CD4-positive, alpha-beta T cell (primary cell): Measurements from ENCODE around the gene SLC25A46. TPM values are rescaled to one million over a fixed set of nuclear protein-coding genes. Genes with fewer than 3 reads are reported as not detected.

ENCODE experiments used
- ATAC-seq: fragments of 200-7000 bp; cut with Tn5 transposase; one replicate; pipeline ENCODE4 v1.10.0; 2022; ENCODE audit warnings: mild to moderate bottlenecking; ENCODE audit not compliant: poor library complexity
- CTCF ChIA-PET: fragments of 350-600 bp; sonication (Branson Sonifier 250); formaldehyde crosslinking; loops from one replicate; lab custom pipeline; 2021; ENCODE audit warnings: antibody characterized with exemption, inconsistent platforms; lab: Charles Lee
- POLR2A ChIA-PET: fragments of 350-600 bp; sonication (Branson Sonifier 250); formaldehyde crosslinking; loops from one replicate; lab custom pipeline; 2021; ENCODE audit warnings: antibody characterized with exemption, inconsistent platforms; lab: Charles Lee
- DNase-seq, 14 experiments: peaks; one replicate each; pipeline ENCODE4 v3.0.0-alpha.2; 2013 to 2020; ENCODE audit warnings: mixed read lengths in 2 of 14
- H3K27ac ChIP-seq, 2 donors: one replicate each; pipeline versions ENCODE4 v1.5.1 to v1.7.0; 2013; ENCODE audit warnings: low read length in 2 of 2, low read depth in 1 of 2, mild to moderate bottlenecking in 1 of 2
- H3K27me3 ChIP-seq, 2 experiments: 1 replicate in 1 of 2; 2 replicates in 1 of 2; pipeline versions ENCODE4 v1.6.1 to v1.7.0; 2013; ENCODE audit warnings: low read length in 2 of 2, control low read depth in 1 of 2, mild to moderate bottlenecking in 1 of 2, moderate library complexity in 1 of 2; ENCODE audit not compliant: insufficient read depth in 2 of 2, control insufficient read depth in 1 of 2
- H3K36me3 ChIP-seq: one replicate; pipeline ENCODE4 v1.6.1; 2013; ENCODE audit warnings: low read length, control low read depth; ENCODE audit not compliant: insufficient read depth
- H3K4me1 ChIP-seq: one replicate; pipeline ENCODE4 v1.6.1; 2013; ENCODE audit warnings: low read length, control low read depth; ENCODE audit not compliant: insufficient read depth
- H3K4me3 ChIP-seq: one replicate; pipeline ENCODE4 v1.5.1; 2013; ENCODE audit warnings: mild to moderate bottlenecking, low read length, moderate library complexity
- H3K9me3 ChIP-seq, 2 experiments: 1 replicate in 1 of 2; 2 replicates in 1 of 2; pipeline versions ENCODE4 v1.6.1 to v1.7.0; 2013; ENCODE audit warnings: low read length in 2 of 2, mild to moderate bottlenecking in 2 of 2, control low read depth in 1 of 2, moderate library complexity in 1 of 2; ENCODE audit not compliant: control insufficient read depth in 1 of 2, insufficient read depth in 1 of 2
- H3K27ac Mint-ChIP-seq: one replicate; pipeline ENCODE4 v1.8.0; 2020; ENCODE audit warnings: mixed read lengths
- H3K27me3 Mint-ChIP-seq: one replicate; pipeline ENCODE4 v1.8.0; 2021; ENCODE audit warnings: mixed read lengths
- H3K36me3 Mint-ChIP-seq: one replicate; pipeline ENCODE4 v1.8.0; 2021; ENCODE audit warnings: low read depth, mixed read lengths
- H3K4me1 Mint-ChIP-seq: one replicate; pipeline ENCODE4 v1.8.0; 2021; ENCODE audit warnings: low read depth, mixed read lengths
- H3K4me3 Mint-ChIP-seq: one replicate; pipeline ENCODE4 v1.8.0; 2020; ENCODE audit warnings: mild to moderate bottlenecking, mixed read lengths
- H3K9me3 Mint-ChIP-seq: one replicate; pipeline ENCODE4 v1.8.0; 2020; ENCODE audit warnings: mixed read lengths
- CTCF ChIP-seq: fragments of 200-600 bp; IDR thresholded peaks from one replicate; pipeline ENCODE4 v1.8.0; 2022; ENCODE audit warnings: antibody characterized with exemption, mild to moderate bottlenecking
- intact Hi-C, 2 experiments: fragments of 100-400 bp; cut with DNase I in 1 of 2; cut with micrococcal nuclease in 1 of 2; formaldehyde crosslinking; loops; one replicate each; pipeline versions ENCODE4 v1.15.1 to v1.9.0; 2023 to 2025; cut with DNase I, micrococcal nuclease
- total RNA-seq, 174 experiments: library from RNA in 2 of 174; stranded (reverse) in 2 of 174; gene quantifications; one replicate each; pipeline ENCODE4 v1.2.3 and lab custom pipeline; 2021 to 2026

Gene SLC25A46
- total RNA-seq, 2 experiments from 2014 or later: 14.0 to 16.1 TPM

- Mint-ChIP-seq H3K4me3 (no peak overlapping the region), H3K9me3 (peaks cover 10% of the 10 kb centered on the region), H3K36me3 (no peaks in the 10 kb centered on the region), H3K4me1 (no peaks in the 10 kb centered on the region), H3K27me3 (peaks cover 36% of the 10 kb centered on the region), H3K27ac (no peak overlapping the region)
- Histone ChIP-seq H3K4me3 (no peak overlapping the region), H3K27ac (no peak overlapping the region), H3K27me3 (peaks cover 0 to 3% of the 10 kb centered on the region in 2 experiments), H3K9me3 (peaks cover 0 to 13% of the 10 kb centered on the region in 2 experiments), H3K36me3 (no peaks in the 10 kb centered on the region), H3K4me1 (no peaks in the 10 kb centered on the region)
- no peak for DNase-seq
- ChIA-PET CTCF (no interaction called here), POLR2A (no interaction called here)
- intact Hi-C loops: no loop called here
- no peak for ATAC-seq
- TF ChIP-seq CTCF: no peak
Observed at GRCh38 chr5:110807169-110807568, 68.4 kb downstream of the SLC25A46 start.

GRCh38 chr5:110809006-110809405, 70.2 kb downstream of the SLC25A46 start:
- no peaks in the 10 kb centered on the region for H3K4me1 ChIP-seq
- H3K27me3 Mint-ChIP-seq: peaks cover 44% of the 10 kb centered on the region
- H3K36me3 Mint-ChIP-seq: no peaks in the 10 kb centered on the region
- peaks cover 0 to 3% of the 10 kb centered on the region in 2 experiments for H3K27me3 ChIP-seq
- ChIA-PET CTCF (no interaction called here), POLR2A (no interaction called here)
- no peak overlapping the region for H3K4me3 ChIP-seq
- no peak for TF ChIP-seq CTCF
- peaks cover 10% of the 10 kb centered on the region for H3K9me3 Mint-ChIP-seq
- intact Hi-C loops: no loop called here
- ATAC-seq (no peak), DNase-seq (no peak)
- no peak overlapping the region for H3K4me3 Mint-ChIP-seq
- no peak overlapping the region for H3K27ac ChIP-seq
- H3K36me3 ChIP-seq: no peaks in the 10 kb centered on the region
- H3K9me3 ChIP-seq: no peaks in the 10 kb centered on the region
- H3K4me1 Mint-ChIP-seq: no peaks in the 10 kb centered on the region
- no peak overlapping the region for H3K27ac Mint-ChIP-seq

Other genes with a start within 250 kb of the SLC25A46 start
- 1 to 10 TPM in 1 of 2 experiments, under 1 TPM in 1; 0.98 to 1.1 TPM for gene TMEM232, start 12.3 kb upstream of the SLC25A46 start, total RNA-seq